ENCODE data around the gene PADI2. TPM values are rescaled to one million over a fixed set of nuclear protein-coding genes. Genes with fewer than 3 reads are reported as not detected.

The PADI2 gene
- total RNA-seq, 2 experiments from 2014 or later = 0.08 TPM; not detected in 1

GRCh38 chr1:17089506-17089905 lies 29.7 kb downstream of the PADI2 start:
- Histone ChIP-seq H3K27ac (ENCODE audit: low read depth, low read length, poor library complexity, severe bottlenecking) (no peak overlapping the region), H3K9me2 (ENCODE audit: insufficient read depth, low read length) (no peaks in the 10 kb centered on the region), H3K4me1 (ENCODE audit: insufficient read depth, low read length, poor library complexity, severe bottlenecking) (no peaks in the 10 kb centered on the region), H3K36me3 (ENCODE audit: insufficient read depth, low read length) (no peaks in the 10 kb centered on the region), H3K9me3 (ENCODE audit: low read length) (no peaks in the 10 kb centered on the region), H4K20me1 (ENCODE audit: insufficient read depth, low read length) (no peaks in the 10 kb centered on the region), H2AFZ (ENCODE audit: low read length) (no peak overlapping the region), H3K79me2 (ENCODE audit: insufficient read depth, low read depth, low read length) (no peaks in the 10 kb centered on the region), H3K4me3 (ENCODE audit: low read depth, low read length, poor library complexity, severe bottlenecking) (no peak overlapping the region), H3K4me2 (ENCODE audit: low read length) (no peak overlapping the region)
- BruUV-seq (replicated peaks) = no TSS peak
- ChIA-PET POLR2A (no interaction called here), CTCF (ENCODE audit: unreplicated experiment) (interaction anchor here (0.6 kb wide), 1 partner anchor 33 kb away, joined by 3 read pairs; no protein-coding TSS in a partner anchor)
- TF ChIP-seq EZH2phosphoT487 (IDR thresholded peaks at IDR 0.05; ENCODE audit: borderline replicate concordance, low read depth, low read length) (no peak), CTCF (conservative IDR thresholded peaks at IDR 0.05; ENCODE audit: low read length) (no peak)
- no peak for DNase-seq (ENCODE audit: low spot score)
- intact Hi-C loops (cut with micrococcal nuclease; ENCODE audit: unreplicated experiment) = no loop called here

GRCh38 chr1:17086751-17087150 lies 32.5 kb downstream of the PADI2 start:
- H3K79me2 ChIP-seq (ENCODE audit: insufficient read depth, low read depth, low read length) = no peaks in the 10 kb centered on the region
- no peaks in the 10 kb centered on the region for H4K20me1 ChIP-seq (ENCODE audit: insufficient read depth, low read length)
- no peak overlapping the region for H2AFZ ChIP-seq (ENCODE audit: low read length)
- no peak overlapping the region for H3K27ac ChIP-seq (ENCODE audit: low read depth, low read length, poor library complexity, severe bottlenecking)
- H3K4me1 ChIP-seq (ENCODE audit: insufficient read depth, low read length, poor library complexity, severe bottlenecking) = no peaks in the 10 kb centered on the region
- ChIA-PET CTCF (ENCODE audit: unreplicated experiment) (no interaction called here), POLR2A (no interaction called here)
- intact Hi-C loops (cut with micrococcal nuclease; ENCODE audit: unreplicated experiment) = no loop called here
- no peaks in the 10 kb centered on the region for H3K36me3 ChIP-seq (ENCODE audit: insufficient read depth, low read length)
- no TSS peak for BruUV-seq (replicated peaks)
- no peak overlapping the region for H3K4me3 ChIP-seq (ENCODE audit: low read depth, low read length, poor library complexity, severe bottlenecking)
- TF ChIP-seq EZH2phosphoT487 (IDR thresholded peaks at IDR 0.05; ENCODE audit: borderline replicate concordance, low read depth, low read length) (no peak), CTCF (conservative IDR thresholded peaks at IDR 0.05; ENCODE audit: low read length) (no peak)
- no peak overlapping the region for H3K4me2 ChIP-seq (ENCODE audit: low read length)
- no peaks in the 10 kb centered on the region for H3K9me3 ChIP-seq (ENCODE audit: low read length)
- DNase-seq (ENCODE audit: low spot score) = no peak
- no peaks in the 10 kb centered on the region for H3K9me2 ChIP-seq (ENCODE audit: insufficient read depth, low read length)

GRCh38 chr1:17084787-17085186 lies 34.5 kb downstream of the PADI2 start:
- H3K27ac ChIP-seq (ENCODE audit: low read depth, low read length, poor library complexity, severe bottlenecking) = no peak overlapping the region
- no peaks in the 10 kb centered on the region for H3K9me2 ChIP-seq (ENCODE audit: insufficient read depth, low read length)
- no peaks in the 10 kb centered on the region for H3K36me3 ChIP-seq (ENCODE audit: insufficient read depth, low read length)
- CTCF ChIA-PET (ENCODE audit: unreplicated experiment) = interaction anchor here (1.7 kb wide), 1 partner anchor 9 kb away, joined by 4 read pairs; no protein-coding TSS in a partner anchor
- no peaks in the 10 kb centered on the region for H3K79me2 ChIP-seq (ENCODE audit: insufficient read depth, low read depth, low read length)
- no peak overlapping the region for H3K4me3 ChIP-seq (ENCODE audit: low read depth, low read length, poor library complexity, severe bottlenecking)
- H2AFZ ChIP-seq (ENCODE audit: low read length) = no peak overlapping the region
- no TSS peak for BruUV-seq (replicated peaks)
- no peaks in the 10 kb centered on the region for H3K4me1 ChIP-seq (ENCODE audit: insufficient read depth, low read length, poor library complexity, severe bottlenecking)
- H3K4me2 ChIP-seq (ENCODE audit: low read length) = no peak overlapping the region
- no peak for TF ChIP-seq CTCF (conservative IDR thresholded peaks at IDR 0.05; ENCODE audit: low read length)
- no peak for TF ChIP-seq EZH2phosphoT487 (IDR thresholded peaks at IDR 0.05; ENCODE audit: borderline replicate concordance, low read depth, low read length)
- no peak for DNase-seq (ENCODE audit: low spot score)
- POLR2A ChIA-PET = no interaction called here
- no peaks in the 10 kb centered on the region for H3K9me3 ChIP-seq (ENCODE audit: low read length)
- H4K20me1 ChIP-seq (ENCODE audit: insufficient read depth, low read length) = no peaks in the 10 kb centered on the region
- intact Hi-C loops (cut with micrococcal nuclease; ENCODE audit: unreplicated experiment) = no loop called here

Measured in OCI-LY7 (cell line).